GM19452 (cell line): Measurements from ENCODE around the gene TCEAL4.
A peak's percentile ranks its signal among the peaks of the same experiment; 100 is the strongest.
"Not testable (repeated sequence)": the region's sequence is repeated elsewhere in the genome, so short reads cannot be mapped to it uniquely, and the experiment has no call there.

Experiments
- ATAC-seq: cut with Tn5 transposase; IDR thresholded peaks from one replicate; pipeline ENCODE4 v1.9.1; 2021; ENCODE audit not compliant: unreplicated experiment

The TCEAL4 gene

GRCh38 chrX:103586659-103587058 is 1.3 kb downstream of the TCEAL4 start:
- ATAC-seq: no peak

GRCh38 chrX:103592295-103592694 is 7.0 kb downstream of the TCEAL4 start:
- ATAC-seq: not testable (repeated sequence)

- ATAC-seq: not testable (repeated sequence)
Observed at GRCh38 chrX:103595202-103595601, 9.9 kb downstream of the TCEAL4 start.

- peak; percentile 71 for ATAC-seq
Observed at GRCh38 chrX:103607364-103608305, 22.3 kb downstream of the TCEAL4 start, which contains the start of gene TCEAL3. Gene TCEAL3 (plus strand): TSS chrX:103607963. CDS start chrX:103609065, 1,102 bp downstream.

- ATAC-seq: peak; percentile 15
Observed at GRCh38 chrX:103608306-103608963, 23.1 kb downstream of the TCEAL4 start.

- no peak for ATAC-seq
Observed at GRCh38 chrX:103610282-103610681, 25.0 kb downstream of the TCEAL4 start.

- no peak for ATAC-seq
Observed at GRCh38 chrX:103613362-103613890, 28.1 kb downstream of the TCEAL4 start.

GRCh38 chrX:103614999-103615398 is 29.7 kb downstream of the TCEAL4 start:
- no peak for ATAC-seq

- ATAC-seq: no peak
Observed at GRCh38 chrX:103615781-103616371, 30.6 kb downstream of the TCEAL4 start.

- no peak for ATAC-seq
Observed at GRCh38 chrX:103616676-103617186, 31.4 kb downstream of the TCEAL4 start.

GRCh38 chrX:103624111-103624510 is 38.8 kb downstream of the TCEAL4 start:
- ATAC-seq: no peak

- no peak for ATAC-seq
Observed at GRCh38 chrX:103626855-103627254, 41.5 kb downstream of the TCEAL4 start.

- ATAC-seq: peak; percentile 71
Observed at GRCh38 chrX:103628386-103629317, 43.3 kb downstream of the TCEAL4 start, which contains the start of gene TCEAL1. Gene TCEAL1 (plus strand): TSS chrX:103628975. CDS start chrX:103629917, 942 bp downstream.

GRCh38 chrX:103629318-103630170 is 44.2 kb downstream of the TCEAL4 start:
- peak; percentile 35 for ATAC-seq

- ATAC-seq: no peak
Observed at GRCh38 chrX:103630171-103630511, 44.8 kb downstream of the TCEAL4 start.

- ATAC-seq: no peak
Observed at GRCh38 chrX:103631145-103631544, 45.8 kb downstream of the TCEAL4 start.

- ATAC-seq: no peak
Observed at GRCh38 chrX:103635436-103635835, 50.1 kb downstream of the TCEAL4 start.
